Activated CD4-positive, alpha-beta memory T cell treated with anti-CD3 and anti-CD28 coated beads for 36 hours (primary cell): ENCODE data around the gene MAT1A. TPM values are rescaled to one million over a fixed set of nuclear protein-coding genes. Genes with fewer than 3 reads are reported as not detected.
"Not testable (repeated sequence)": the region's sequence is repeated elsewhere in the genome, so short reads cannot be mapped to it uniquely, and the experiment has no call there.

ENCODE experiments used
- CTCF ChIA-PET: fragments of 350-600 bp; sonication (Branson Sonifier 250); formaldehyde crosslinking; loops from one replicate; lab custom pipeline; 2021; ENCODE audit warnings: antibody characterized with exemption, inconsistent platforms; lab: Charles Lee
- POLR2A ChIA-PET: fragments of 350-600 bp; sonication (Branson Sonifier 250); formaldehyde crosslinking; loops from one replicate; lab custom pipeline; 2021; ENCODE audit warnings: antibody characterized with exemption; lab: Charles Lee
- DNase-seq: peaks from one replicate; pipeline ENCODE4 v3.0.0-alpha.2; 2020
- H3K27ac Mint-ChIP-seq: one replicate; pipeline ENCODE4 v1.8.0; 2021; ENCODE audit warnings: mixed read lengths
- H3K27me3 Mint-ChIP-seq: one replicate; pipeline ENCODE4 v1.8.0; 2021; ENCODE audit warnings: mixed read lengths
- H3K36me3 Mint-ChIP-seq: one replicate; pipeline ENCODE4 v1.8.0; 2021; ENCODE audit warnings: mixed read lengths
- H3K4me1 Mint-ChIP-seq: one replicate; pipeline ENCODE4 v1.8.0; 2021; ENCODE audit warnings: low read depth, mixed read lengths
- H3K4me3 Mint-ChIP-seq: one replicate; pipeline ENCODE4 v1.8.0; 2021; ENCODE audit warnings: mild to moderate bottlenecking, mixed read lengths
- H3K9me3 Mint-ChIP-seq: one replicate; pipeline ENCODE4 v1.8.0; 2021; ENCODE audit warnings: mixed read lengths
- intact Hi-C: fragments of 100-400 bp; cut with micrococcal nuclease; formaldehyde crosslinking; loops from one replicate; pipeline ENCODE4 v1.15.1; 2023
- total RNA-seq, 2 experiments: library from RNA; stranded (reverse); gene quantifications; one replicate each; pipeline ENCODE4 v1.2.3, GENCODE V29; 2021

Gene MAT1A
- total RNA-seq, 2 experiments from 2014 or later = not detected

DNA sequence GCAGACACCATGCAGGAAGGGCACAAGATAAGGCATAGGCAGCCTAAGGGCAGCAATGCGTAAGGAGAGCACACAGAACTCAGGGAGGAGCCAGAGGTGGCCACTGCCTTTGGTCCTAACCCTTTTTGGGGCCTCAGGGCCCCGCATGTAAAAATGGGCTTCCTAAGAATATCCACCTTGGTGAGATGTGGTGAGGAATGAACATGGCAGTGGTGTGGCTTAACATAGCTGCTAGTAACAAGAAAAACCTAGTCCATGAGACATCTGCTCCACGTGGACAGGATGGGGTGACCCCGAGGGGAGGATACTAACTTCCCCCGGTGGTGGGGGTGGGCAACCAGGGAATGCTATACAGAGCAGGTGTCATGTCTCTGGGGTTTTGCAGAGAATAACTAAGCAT is 18.0 kb downstream of the MAT1A start:
- Mint-ChIP-seq H3K27me3 (no peaks in the 10 kb centered on the region), H3K4me1 (no peaks in the 10 kb centered on the region), H3K9me3 (no peaks in the 10 kb centered on the region), H3K36me3 (no peaks in the 10 kb centered on the region), H3K4me3 (no peak overlapping the region), H3K27ac (no peak overlapping the region)
- intact Hi-C loops = no loop called here
- no peak for DNase-seq
- POLR2A ChIA-PET = no interaction called here
- CTCF ChIA-PET = no interaction called here

DNA sequence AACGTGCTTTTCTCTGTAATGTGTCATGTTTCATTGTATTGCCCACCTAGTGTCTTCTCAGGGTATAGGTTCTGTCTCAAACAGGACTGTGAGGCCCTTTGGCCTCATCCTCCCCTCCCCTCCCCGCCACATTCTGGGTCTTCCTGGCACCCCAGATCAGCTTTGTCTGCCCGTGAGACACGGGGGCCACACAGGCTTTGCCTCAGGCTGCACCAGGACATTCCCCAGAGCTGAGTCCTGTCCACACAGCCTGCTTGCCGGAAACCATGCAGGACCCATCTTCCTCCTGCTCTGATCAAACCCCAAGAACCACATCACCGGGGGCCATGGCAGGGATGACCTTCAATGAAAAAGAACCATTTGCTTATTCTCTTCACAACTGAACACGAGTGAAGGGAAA is 18.6 kb downstream of the MAT1A start:
- Mint-ChIP-seq H3K4me1 (no peaks in the 10 kb centered on the region), H3K27me3 (no peaks in the 10 kb centered on the region), H3K9me3 (no peaks in the 10 kb centered on the region), H3K36me3 (no peaks in the 10 kb centered on the region), H3K4me3 (no peak overlapping the region), H3K27ac (no peak overlapping the region)
- intact Hi-C loops = no loop called here
- DNase-seq = no peak
- ChIA-PET POLR2A (no interaction called here), CTCF (no interaction called here)

DNA sequence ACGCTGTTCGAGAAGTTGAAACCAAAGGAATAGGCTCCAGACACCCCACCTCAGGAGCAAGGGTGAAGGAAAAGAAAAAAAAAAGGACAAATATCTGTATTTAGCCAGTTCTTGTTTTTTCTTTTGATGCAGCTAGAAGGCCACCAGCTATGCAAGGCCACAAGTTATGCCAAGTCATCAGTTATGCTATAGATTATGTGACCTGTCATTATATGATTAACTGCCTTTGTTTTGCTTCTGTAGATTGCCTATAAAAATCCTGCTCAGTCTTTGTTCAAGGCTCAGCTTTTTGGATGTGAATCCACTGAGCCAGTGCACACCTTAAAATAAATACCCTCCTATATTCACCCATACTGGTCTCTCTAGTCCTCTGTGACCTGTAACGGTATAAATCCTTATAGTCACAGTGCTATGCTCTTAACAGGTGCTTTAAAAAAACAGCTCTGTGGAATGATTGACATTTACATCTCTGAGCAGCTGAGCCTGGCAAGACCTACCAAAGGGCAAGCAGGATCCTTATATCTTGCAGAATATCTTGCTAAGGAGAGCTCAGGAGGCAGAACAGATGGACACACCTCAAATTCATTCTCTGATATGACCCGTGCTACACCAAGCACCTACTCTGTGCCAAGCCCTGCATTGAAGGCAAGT is 20.4 kb downstream of the MAT1A start:
- H3K36me3 Mint-ChIP-seq = no peaks in the 10 kb centered on the region
- H3K27ac Mint-ChIP-seq = no peak overlapping the region
- intact Hi-C loops = no loop called here
- no peaks in the 10 kb centered on the region for H3K4me1 Mint-ChIP-seq
- CTCF ChIA-PET = interaction anchor here (0.6 to 1.8 kb wide), 2 partner anchors 8 to 175 kb away, joined by 5 to 9 read pairs; no protein-coding TSS in a partner anchor
- no peak for DNase-seq
- peaks cover 2% of the 10 kb centered on the region for H3K27me3 Mint-ChIP-seq
- no peak overlapping the region for H3K4me3 Mint-ChIP-seq
- POLR2A ChIA-PET = no interaction called here
- H3K9me3 Mint-ChIP-seq = no peaks in the 10 kb centered on the region

DNA sequence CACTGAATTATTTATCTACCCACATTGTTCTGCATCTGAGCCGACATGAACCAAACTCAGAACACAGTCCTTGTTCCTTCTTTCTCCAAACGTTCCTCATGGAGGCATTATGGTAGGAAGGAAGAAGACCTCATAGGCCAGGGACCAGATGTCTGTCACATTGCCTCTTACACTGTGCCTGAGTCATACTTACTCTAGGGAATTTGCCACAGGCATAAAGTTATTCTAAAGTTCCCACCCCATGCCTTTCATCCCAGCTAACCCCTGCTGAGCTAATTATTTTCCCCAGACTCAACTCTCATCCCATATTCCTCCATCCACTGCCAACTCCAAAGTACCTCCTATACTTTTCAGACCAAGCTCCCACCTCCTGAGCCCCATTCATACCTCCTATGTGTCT is 21.2 kb downstream of the MAT1A start:
- ChIA-PET POLR2A (no interaction called here), CTCF (no interaction called here)
- Mint-ChIP-seq H3K4me1 (no peaks in the 10 kb centered on the region), H3K9me3 (no peaks in the 10 kb centered on the region), H3K27ac (no peak overlapping the region), H3K27me3 (peaks cover 2% of the 10 kb centered on the region), H3K36me3 (no peaks in the 10 kb centered on the region), H3K4me3 (no peak overlapping the region)
- DNase-seq = no peak
- intact Hi-C loops = no loop called here

DNA sequence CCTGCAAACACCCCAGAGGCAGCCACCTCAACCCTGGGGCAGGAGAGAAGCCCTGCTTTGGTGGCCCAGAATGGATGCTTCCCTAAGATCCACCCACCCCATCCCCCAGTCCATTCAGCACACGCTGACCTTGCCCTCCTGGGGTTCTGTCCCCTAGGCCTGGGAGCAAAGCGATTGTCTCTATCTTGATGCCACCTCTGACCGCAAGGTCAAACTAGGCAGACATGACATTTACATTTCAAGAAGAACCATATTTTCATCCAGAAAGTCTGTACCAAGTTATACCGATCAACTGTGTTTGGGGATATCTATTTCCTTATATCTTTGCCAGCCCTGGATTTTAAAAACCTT is 23.0 kb downstream of the MAT1A start:
- ChIA-PET POLR2A (no interaction called here), CTCF (no interaction called here)
- no peak overlapping the region for H3K4me3 Mint-ChIP-seq
- no peaks in the 10 kb centered on the region for H3K36me3 Mint-ChIP-seq
- H3K4me1 Mint-ChIP-seq = no peaks in the 10 kb centered on the region
- H3K27me3 Mint-ChIP-seq = peaks cover 2% of the 10 kb centered on the region
- H3K9me3 Mint-ChIP-seq = no peaks in the 10 kb centered on the region
- intact Hi-C loops = no loop called here
- DNase-seq = no peak
- no peak overlapping the region for H3K27ac Mint-ChIP-seq

DNA sequence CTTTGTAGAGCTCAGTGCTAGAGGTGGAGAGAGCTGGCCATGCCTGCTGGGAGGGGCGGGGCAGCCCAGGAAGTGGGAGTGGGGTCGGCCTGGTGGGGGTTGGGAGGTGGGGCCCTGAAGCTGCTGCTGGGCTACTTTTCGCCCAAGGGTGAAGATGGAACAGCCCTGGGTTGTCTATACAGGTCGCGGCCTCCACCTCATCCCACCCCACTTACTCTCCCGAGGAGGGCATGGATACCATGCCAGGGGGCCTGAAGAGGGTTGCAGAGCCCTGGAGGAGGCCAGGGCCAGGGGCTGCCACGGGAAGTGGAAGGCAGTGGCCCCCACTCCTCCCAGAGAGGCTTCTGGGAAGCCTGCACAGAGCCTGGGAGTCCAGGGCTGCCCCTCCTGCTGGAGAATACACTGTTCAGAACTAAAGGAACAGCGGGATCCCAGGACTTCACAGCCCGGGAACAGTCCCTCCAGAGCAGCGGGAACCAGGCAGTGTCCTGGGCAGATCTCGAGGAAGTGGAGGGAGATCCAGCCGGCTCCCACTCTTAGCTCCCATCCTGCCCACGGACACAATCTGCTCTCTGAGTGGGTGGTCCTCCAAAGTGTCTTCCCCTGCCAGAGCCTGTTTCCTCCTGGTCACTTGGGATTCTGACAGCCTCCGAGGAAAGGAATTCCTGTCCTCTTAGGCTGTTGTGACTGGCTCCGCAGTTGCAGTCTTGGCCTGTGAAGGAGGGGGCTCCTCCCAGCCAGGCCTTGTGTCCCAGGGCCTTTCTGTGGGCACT is 23.5 kb downstream of the MAT1A start:
- Mint-ChIP-seq H3K27me3 (peaks cover 2% of the 10 kb centered on the region), H3K36me3 (no peaks in the 10 kb centered on the region), H3K4me3 (no peak overlapping the region), H3K9me3 (no peaks in the 10 kb centered on the region), H3K27ac (no peak overlapping the region), H3K4me1 (no peaks in the 10 kb centered on the region)
- ChIA-PET CTCF (interaction anchor here (0.8 kb wide), 1 partner anchor 9 kb away, joined by 3 read pairs; no protein-coding TSS in a partner anchor), POLR2A (no interaction called here)
- no peak for DNase-seq
- intact Hi-C loops = no loop called here

DNA sequence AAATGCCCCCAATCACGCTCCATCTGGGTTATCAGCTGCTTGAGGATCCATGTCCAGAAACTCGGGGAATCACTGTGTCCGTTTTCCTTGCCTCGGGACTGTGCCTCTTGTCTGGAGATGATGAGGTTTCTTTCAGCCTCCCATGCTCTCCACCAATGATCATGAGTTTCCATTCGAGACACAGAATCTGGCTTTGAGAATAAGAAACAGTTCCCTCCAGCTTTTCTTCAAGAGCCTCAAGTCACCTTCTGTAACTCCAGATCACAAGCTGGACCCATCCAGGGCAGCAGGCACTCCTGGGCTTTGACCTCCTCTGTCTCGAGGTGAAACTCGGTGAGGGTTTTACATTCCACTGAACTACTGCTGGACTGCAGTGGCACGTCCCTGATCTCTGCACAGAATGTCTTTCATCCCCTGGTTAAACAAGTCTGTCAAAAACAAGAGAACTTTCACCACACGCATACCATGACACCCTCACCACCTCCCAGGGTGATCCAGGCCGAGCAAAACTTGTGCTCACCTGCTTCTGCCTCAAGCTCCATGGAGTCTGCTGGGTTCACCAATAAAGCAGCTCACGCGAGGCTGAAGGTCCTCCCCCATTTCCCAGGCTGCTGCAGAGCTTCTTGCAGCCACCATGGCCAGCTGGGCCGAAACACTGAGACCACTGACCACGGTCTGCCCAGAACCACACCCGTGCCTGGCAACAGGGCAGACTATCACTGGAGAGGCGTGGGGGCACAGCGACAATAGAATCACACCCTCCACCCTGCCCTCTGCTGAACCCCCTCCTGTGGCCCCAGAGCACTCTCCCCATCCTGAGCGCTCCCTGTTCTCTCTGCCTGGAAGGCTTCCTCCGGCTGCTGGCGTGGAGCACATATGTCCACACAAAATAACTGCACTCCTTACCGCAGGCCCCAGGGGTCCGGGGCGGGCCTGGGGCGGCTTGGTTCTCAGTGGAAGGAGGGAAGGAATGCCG is 25.1 kb downstream of the MAT1A start:
- ChIA-PET POLR2A (no interaction called here), CTCF (interaction anchor here (1.0 kb wide), 1 partner anchor 114 kb away, joined by 3 read pairs; no protein-coding TSS in a partner anchor)
- DNase-seq = no peak
- intact Hi-C loops = no loop called here
- Mint-ChIP-seq H3K36me3 (no peaks in the 10 kb centered on the region), H3K27me3 (peaks cover 2% of the 10 kb centered on the region), H3K27ac (no peak overlapping the region), H3K4me1 (no peaks in the 10 kb centered on the region), H3K4me3 (no peak overlapping the region), H3K9me3 (no peaks in the 10 kb centered on the region)

DNA sequence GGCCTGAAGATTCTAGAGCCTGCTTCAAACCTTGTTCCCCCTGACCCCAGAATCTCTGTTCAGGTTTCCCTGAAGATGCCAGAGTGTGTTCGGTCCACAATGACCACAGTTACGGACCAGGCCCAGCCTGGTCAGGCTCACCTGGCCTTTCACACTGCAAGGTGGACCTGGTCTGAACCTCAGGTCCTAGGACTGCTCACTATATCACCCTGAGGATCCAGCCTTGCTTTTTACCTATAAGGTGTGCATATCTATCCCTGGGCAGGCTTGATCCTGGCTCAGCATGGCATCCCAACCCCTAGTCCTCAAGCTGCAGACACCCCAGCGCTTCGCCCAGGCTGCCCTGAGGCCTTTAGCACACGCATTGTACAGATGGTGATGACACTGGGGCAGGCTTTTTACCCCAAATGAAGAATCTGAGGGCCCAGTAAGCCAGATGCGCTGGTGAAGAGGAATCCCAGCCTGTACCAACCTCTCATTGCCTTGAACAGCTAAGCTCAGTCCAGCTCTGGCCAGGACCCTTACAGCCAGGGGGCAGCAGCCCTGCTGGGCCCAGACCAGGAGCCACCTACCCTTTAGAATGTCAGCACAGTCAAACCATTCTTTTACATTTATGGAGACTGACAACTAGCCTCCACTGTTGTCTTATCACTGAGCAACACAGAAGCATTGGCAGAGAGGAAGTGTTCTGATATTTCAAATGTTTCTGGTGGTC is 28.0 kb downstream of the MAT1A start:
- H3K9me3 Mint-ChIP-seq = no peaks in the 10 kb centered on the region
- ChIA-PET POLR2A (no interaction called here), CTCF (interaction anchor here (0.9 to 3.3 kb wide), 9 partner anchors 8 to 147 kb away, joined by 3 to 19 read pairs (median 3); no protein-coding TSS in a partner anchor)
- H3K4me1 Mint-ChIP-seq = no peaks in the 10 kb centered on the region
- H3K27me3 Mint-ChIP-seq = peaks cover 2% of the 10 kb centered on the region
- no peak overlapping the region for H3K27ac Mint-ChIP-seq
- H3K4me3 Mint-ChIP-seq = no peak overlapping the region
- H3K36me3 Mint-ChIP-seq = no peaks in the 10 kb centered on the region
- intact Hi-C loops = no loop called here
- DNase-seq = no peak

DNA sequence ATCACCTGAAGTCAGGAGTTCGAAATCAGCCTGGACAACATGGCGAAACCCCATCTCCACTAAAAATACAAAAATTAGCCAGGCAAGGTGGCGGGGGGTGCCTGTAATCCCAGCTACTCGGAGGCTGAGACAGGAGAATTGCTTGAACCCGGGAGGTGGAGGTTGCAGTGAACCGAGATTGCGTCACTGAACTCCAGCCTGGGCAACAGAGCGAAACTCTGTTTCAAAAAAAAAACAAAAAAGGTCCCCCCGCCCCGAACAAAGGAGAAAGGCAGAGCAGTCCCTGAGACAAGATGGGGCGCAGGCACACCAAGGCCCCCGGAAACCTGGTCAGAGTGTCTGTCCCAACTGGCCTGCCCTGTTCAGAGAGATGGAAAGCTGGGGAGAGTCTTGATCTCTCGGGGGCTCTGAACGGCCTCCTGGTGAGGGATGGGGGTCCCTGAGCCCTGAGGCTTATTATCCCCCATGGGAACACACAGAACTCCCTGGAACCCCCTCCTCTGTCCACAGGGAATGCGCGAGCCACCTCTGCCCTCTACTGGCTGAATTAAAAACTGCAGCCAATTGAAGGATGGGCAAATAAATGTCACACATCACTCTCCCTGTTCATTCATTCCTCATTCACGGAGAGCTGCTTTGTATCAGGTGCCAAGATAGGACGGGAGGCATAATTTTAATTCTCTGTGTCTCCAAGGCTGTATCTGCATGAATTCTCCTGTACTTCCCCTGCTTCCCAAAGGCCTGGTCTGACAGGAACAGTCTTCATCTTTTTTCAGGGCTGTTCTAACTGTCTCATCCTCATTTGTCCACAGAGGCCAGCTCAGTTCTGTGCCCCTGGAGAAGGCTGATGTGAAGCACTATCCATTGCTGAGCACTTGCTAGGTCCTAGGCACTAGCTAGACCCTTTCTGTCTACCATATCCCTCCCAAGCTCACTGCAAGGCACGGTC is 28.9 kb downstream of the MAT1A start:
- Mint-ChIP-seq H3K36me3 (no peaks in the 10 kb centered on the region), H3K4me3 (no peak overlapping the region), H3K27me3 (peaks cover 6% of the 10 kb centered on the region), H3K27ac (no peak overlapping the region), H3K4me1 (no peaks in the 10 kb centered on the region), H3K9me3 (no peaks in the 10 kb centered on the region)
- ChIA-PET CTCF (interaction anchor here (0.9 to 3.3 kb wide), 8 partner anchors 8 to 147 kb away, joined by 3 to 19 read pairs (median 4); no protein-coding TSS in a partner anchor), POLR2A (no interaction called here)
- peak; percentile 41 for DNase-seq
- intact Hi-C loops = no loop called here

DNA sequence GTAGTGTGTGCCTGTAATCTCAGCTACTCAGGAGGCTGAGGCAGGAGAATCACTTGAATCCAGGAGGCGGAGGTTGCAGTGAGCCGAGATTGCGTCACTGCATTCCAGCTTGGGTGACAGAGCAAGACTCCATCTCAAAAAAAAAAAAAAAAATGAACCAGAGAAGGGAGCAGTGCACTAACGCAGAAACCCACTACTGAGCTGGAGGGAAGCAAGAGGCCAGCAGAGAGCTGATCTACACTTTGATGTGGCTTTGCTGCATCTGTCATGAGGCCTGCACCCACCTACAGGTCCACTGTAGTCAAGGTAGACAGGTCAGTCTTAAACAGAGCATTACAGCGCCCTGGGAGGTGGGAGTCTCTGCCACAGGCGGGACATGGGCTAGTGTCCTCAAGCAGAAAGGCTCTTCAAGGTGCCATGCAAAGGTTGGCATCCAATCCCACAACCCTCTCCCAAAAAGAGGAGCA is 30.0 kb downstream of the MAT1A start:
- no peak for DNase-seq
- Mint-ChIP-seq H3K9me3 (no peaks in the 10 kb centered on the region), H3K4me1 (no peaks in the 10 kb centered on the region), H3K36me3 (no peaks in the 10 kb centered on the region), H3K4me3 (no peak overlapping the region), H3K27me3 (peaks cover 5% of the 10 kb centered on the region), H3K27ac (no peak overlapping the region)
- POLR2A ChIA-PET = no interaction called here
- CTCF ChIA-PET = interaction anchor here (3.3 kb wide), 1 partner anchor 116 kb away, joined by 19 read pairs; no protein-coding TSS in a partner anchor
- intact Hi-C loops = no loop called here

DNA sequence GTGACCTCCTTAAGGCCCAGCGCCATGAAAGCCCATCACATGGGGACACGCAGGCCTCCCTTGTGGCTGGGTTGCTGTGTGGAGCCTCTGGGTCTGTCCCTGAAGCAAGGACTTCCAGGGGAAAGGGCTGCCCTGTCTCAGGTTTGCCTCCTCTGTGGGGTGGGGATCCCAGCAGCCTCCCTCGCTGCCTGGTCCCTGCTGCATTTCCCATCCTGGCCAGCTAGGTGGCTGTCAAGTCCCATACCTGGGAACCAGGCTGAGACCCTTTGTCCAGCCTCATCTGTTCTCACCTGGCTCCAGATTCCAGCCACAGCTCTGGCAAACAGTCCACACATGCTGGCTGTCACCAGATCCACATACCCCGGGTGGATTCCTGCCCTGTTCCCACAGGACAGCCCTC is 32.7 kb downstream of the MAT1A start:
- H3K4me1 Mint-ChIP-seq, H3K36me3 Mint-ChIP-seq, POLR2A ChIA-PET: not testable (repeated sequence)

More for the DNA sequence above, 32.7 kb downstream of the MAT1A start:
- H3K27me3 Mint-ChIP-seq, H3K27ac Mint-ChIP-seq, H3K4me3 Mint-ChIP-seq, intact Hi-C loops, H3K9me3 Mint-ChIP-seq, CTCF ChIA-PET: not testable (repeated sequence)
- peak; percentile 22 for DNase-seq
